NCI-H2171 (cell line): ENCODE data around the gene LRP8.
A peak's percentile ranks its signal among the peaks of the same experiment; 100 is the strongest.
"Not testable (repeated sequence)": the region's sequence is repeated elsewhere in the genome, so short reads cannot be mapped to it uniquely, and the experiment has no call there.

Experiments used
- DNase-seq: peaks from one replicate; lab custom pipeline; 2025; lab: John Stamatoyannopoulos, UW

Gene LRP8

GRCh38 chr1:53207726-53208125 lies 120.1 kb downstream of the LRP8 start:
- DNase-seq, result no peak

GRCh38 chr1:53206735-53207379 lies 121.0 kb downstream of the LRP8 start:
- DNase-seq, result no peak

- not testable (repeated sequence) for DNase-seq
Measured at GRCh38 chr1:53206083-53206685, 121.7 kb downstream of the LRP8 start.

- not testable (repeated sequence) for DNase-seq
Measured at GRCh38 chr1:53205496-53205895, 122.4 kb downstream of the LRP8 start.

GRCh38 chr1:53203466-53203865 lies 124.4 kb downstream of the LRP8 start:
- no peak for DNase-seq

- DNase-seq, result no peak
Measured at GRCh38 chr1:53198241-53198651, 129.6 kb downstream of the LRP8 start.

- DNase-seq, result no peak
Measured at GRCh38 chr1:53197291-53198200, 130.3 kb downstream of the LRP8 start.

- peak; percentile 95 for DNase-seq
Measured at GRCh38 chr1:53196485-53197290, 131.2 kb downstream of the LRP8 start, which contains the start of gene CPT2. Gene CPT2 (plus strand): TSS chr1:53196824. CDS start chr1:53196944, 120 bp downstream.

- DNase-seq, result no peak
Measured at GRCh38 chr1:53196017-53196484, 131.8 kb downstream of the LRP8 start.

- no peak for DNase-seq
Measured at GRCh38 chr1:53195246-53196016, 132.4 kb downstream of the LRP8 start.
